Heart right ventricle (tissue), 16 donors: ENCODE data around the gene COL8A1. TPM values are rescaled to one million over a fixed set of nuclear protein-coding genes. Genes with fewer than 3 reads are reported as not detected.

Experiments
- ATAC-seq, 8 donors: fragments of 200-7000 bp; cut with Tn5 transposase; one replicate each; pipeline ENCODE4 v1.9.1; 2020; ENCODE audit warnings: mild to moderate bottlenecking in 8 of 8, moderate library complexity in 8 of 8, moderate number of reproducible peaks in 1 of 8
- DNase-seq, 2 donors: peaks; one replicate each; pipeline ENCODE4 v3.0.0-alpha.2; 2020
- H3K27ac ChIP-seq, 10 donors: fragments of 200-600 bp; sonication (generic) in 2 of 10; one replicate each; pipeline versions ENCODE4 v1.5.0 to v1.8.0; 2020 to 2022; ENCODE audit warnings: mild to moderate bottlenecking in 3 of 10
- H3K27me3 ChIP-seq, 7 donors: fragments of 200-600 bp; one replicate each; pipeline ENCODE4 v1.8.0; 2021 to 2022; ENCODE audit warnings: mild to moderate bottlenecking in 2 of 7
- H3K36me3 ChIP-seq, 9 donors: fragments of 200-600 bp; sonication (generic) in 1 of 9; one replicate each; pipeline versions ENCODE4 v1.5.0 to v1.8.0; 2020 to 2022; ENCODE audit warnings: mild to moderate bottlenecking in 2 of 9
- H3K4me1 ChIP-seq, 9 donors: fragments of 200-600 bp; sonication (generic) in 1 of 9; one replicate each; pipeline versions ENCODE4 v1.5.0 to v1.8.0; 2020 to 2022; ENCODE audit warnings: mild to moderate bottlenecking in 4 of 9
- H3K4me3 ChIP-seq, 10 donors: fragments of 200-600 bp; sonication (generic) in 2 of 10; one replicate each; pipeline versions ENCODE4 v1.5.0 to v1.8.0; 2020 to 2022; ENCODE audit warnings: mild to moderate bottlenecking in 7 of 10, moderate library complexity in 2 of 10
- H3K9me3 ChIP-seq, 11 donors: fragments of 200-600 bp in 10 of 11; sonication (generic) in 2 of 11; one replicate each; pipeline versions ENCODE4 v1.5.0 to v1.8.0; 2013 to 2022; ENCODE audit warnings: mild to moderate bottlenecking in 2 of 11, control low read depth in 1 of 11, moderate library complexity in 1 of 11
- CTCF ChIP-seq, 9 donors: fragments of 200-600 bp; sonication (generic) in 2 of 9; IDR thresholded peaks; one replicate each; pipeline versions ENCODE4 v1.5.0 to v1.8.0; 2021 to 2022; ENCODE audit warnings: antibody characterized with exemption in 9 of 9, mild to moderate bottlenecking in 5 of 9, moderate library complexity in 1 of 9
- WGBS, 2 donors: extraction: QIAGEN DNeasy Blood & Tissue Kit; methylation state at CpG; one replicate each; pipeline ENCODE4 v1.1.7; 2013; ENCODE audit warnings: inconsistent platforms in 1 of 2; 5-methylcytosine and 5-hydroxymethylcytosine counted together
- intact Hi-C, 10 donors: fragments of 100-400 bp; cut with DNase I; formaldehyde crosslinking; loops; one replicate each; pipeline versions ENCODE4 v1.11.1 to v1.14.2; 2022
- polyA plus RNA-seq, 2 donors: library from polyadenylated mRNA; stranded (reverse); fragments of 200-250 nt; gene quantifications; one replicate each; pipeline ENCODE4 v1.2.3, GENCODE V29; 2013
- total RNA-seq, 10 donors: library from RNA; stranded (reverse); fragmentation: NEBNext Ultra II Directional in 3 of 10; extraction: Animal tissue kit (Norgen Biotek cat#: 25700) in 3 of 10; gene quantifications; one replicate each; pipeline versions ENCODE4 v1.2.1 to v1.2.4, GENCODE V29; 2021 to 2023
- donor health status: Arrhythmogenic right ventricular cardiomyopathy.
- donor health status: ischemic (EF 13 %, LVEDD 7.1; RV severe dilation, severe dysfunction).
- donor health status: healthy with polysubstance abuse.
- donor health status: DM: no; HTN: yes; CAD: no.
- donor health status: DM: no; HTN: no; CAD: no.
- donor health status: ischemic (EF 25% LVEDD 6.9; RV normal size, moderate dysfunction).
- donor health status: ischemic (EF 25% LVEDD 5.7; RV mildly dilated, moderate dysfunction).
- donor health status: healthy.
- donor health status: DM: yes; HTN: yes; CAD: no.
- donor health status: Ischemic cardiomyopathy.
- donor health status: ischemic (EF 35%, LVEDD 5.7; RV mildly dilated, moderate dysfunction).
- donor health status: nonischemic (EF 11% LVEDD 7.7; RV severe dilation, severe dysfunction).
- donor health status: DM: yes; HTN: yes; CAD: no.
- donor health status: PGD.
- donor health status: ischemic (EF 29% LVEDD 5.4; RV normal size, mild dysfunction).
- donor health status: nonischemic (EF 23%, LVEDD 6.1; RV moderate dilation, normal function).

COL8A1 gene
- total and polyA plus RNA-seq, 12 donors, result 7.5 to 32.2 (median 14.5) TPM

GRCh38 chr3:99764377-99764776 is 126.0 kb downstream of the COL8A1 start:
- ATAC-seq (no peak), DNase-seq (no peak)
- Histone ChIP-seq H3K27ac (no peak overlapping the region), H3K4me1 (peaks cover 0 to 42% (median 6%) of the 10 kb centered on the region in 9 donors), H3K36me3 (no peaks in the 10 kb centered on the region), H3K27me3 (no peaks in the 10 kb centered on the region), H3K4me3 (no peak overlapping the region), H3K9me3 (no peaks in the 10 kb centered on the region)
- intact Hi-C loops, result no loop called here
- no peak for TF ChIP-seq CTCF (IDR thresholded peaks at IDR 0.05)
- 93 to 97% methylated on average over 5 of the region's 5 CpGs for WGBS, 2 donors

DNA sequence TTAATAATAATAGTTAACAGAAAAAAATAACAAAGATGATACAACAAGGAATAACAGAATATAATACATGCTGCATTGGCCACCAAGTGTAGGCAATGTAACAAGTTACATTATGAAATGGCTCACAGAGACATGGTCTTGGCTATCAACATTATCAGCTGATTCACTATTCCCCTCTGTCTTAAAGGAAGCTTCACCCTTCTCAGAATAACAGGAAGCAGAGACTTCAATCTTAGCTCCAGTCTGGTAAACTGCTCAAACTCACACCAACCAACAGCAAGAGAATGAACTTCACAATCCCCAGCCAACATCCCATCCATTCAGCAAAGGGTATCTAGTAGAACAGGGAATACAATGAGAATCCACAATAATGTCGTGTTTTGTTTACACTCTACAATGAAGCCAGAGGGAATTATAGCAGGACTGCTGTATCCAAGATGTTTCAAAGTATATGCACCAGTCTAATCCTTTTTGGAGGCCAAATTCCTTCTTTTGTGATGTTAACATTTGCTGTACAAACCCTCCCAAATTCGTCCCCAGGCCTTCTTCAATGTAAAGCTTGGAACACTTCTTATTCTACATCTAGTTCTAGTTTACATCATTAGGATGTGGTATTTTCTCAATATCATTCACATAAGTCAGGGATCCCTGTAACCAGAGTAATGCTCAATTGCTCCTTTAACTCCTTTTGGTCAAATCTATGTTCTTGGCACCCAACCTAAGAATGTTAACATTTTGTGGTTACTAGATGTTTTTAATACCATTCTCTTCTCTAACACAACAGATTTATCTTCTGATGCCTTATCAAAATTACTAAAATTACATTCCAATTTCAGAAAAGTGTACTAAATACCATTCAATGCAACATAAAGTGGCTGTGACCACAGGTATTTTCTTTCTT is 126.9 kb downstream of the COL8A1 start:
- H3K9me3 ChIP-seq, result no peaks in the 10 kb centered on the region
- no peaks in the 10 kb centered on the region for H3K27me3 ChIP-seq

DNA sequence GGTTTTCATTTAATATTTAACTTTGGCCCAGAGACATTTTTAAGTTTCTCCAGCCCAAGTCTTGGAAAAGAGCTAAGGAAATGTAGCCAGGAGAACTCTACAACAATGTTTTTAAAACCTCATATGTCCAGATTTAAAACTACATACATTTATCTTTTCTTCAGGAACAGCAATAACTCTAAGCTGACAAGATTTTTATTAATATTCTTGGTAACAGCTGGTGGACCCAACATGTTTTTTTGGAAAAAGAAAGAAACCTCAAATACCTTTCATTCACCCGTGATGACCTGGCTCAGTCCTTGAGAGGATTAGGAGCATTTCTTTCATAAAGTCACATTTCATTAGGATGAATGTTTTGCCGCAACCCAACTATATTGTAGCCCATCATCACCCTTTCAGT is 128.9 kb downstream of the COL8A1 start:
- DNase-seq (no peak), ATAC-seq (no peak)
- Histone ChIP-seq H3K27ac (no peak overlapping the region), H3K27me3 (no peaks in the 10 kb centered on the region), H3K36me3 (no peaks in the 10 kb centered on the region), H3K4me1 (peaks cover 0 to 18% (median 0%) of the 10 kb centered on the region in 9 donors), H3K4me3 (no peak overlapping the region), H3K9me3 (no peaks in the 10 kb centered on the region)
- intact Hi-C loops, result no loop called here
- WGBS, 2 donors, result 89 to 92% methylated on average over 2 of the region's 2 CpGs
- no peak for TF ChIP-seq CTCF (IDR thresholded peaks at IDR 0.05)

More for the DNA sequence above, 126.9 kb downstream of the COL8A1 start:
- no peaks in the 10 kb centered on the region for H3K36me3 ChIP-seq
- no peak overlapping the region for H3K4me3 ChIP-seq
- DNase-seq, result no peak
- H3K4me1 ChIP-seq, result peaks cover 0 to 35% (median 6%) of the 10 kb centered on the region in 9 donors
- no peak for ATAC-seq
- 74 to 80% methylated on average over 2 of the region's 2 CpGs for WGBS, 2 donors
- TF ChIP-seq CTCF (IDR thresholded peaks at IDR 0.05), result no peak
- H3K27ac ChIP-seq, result no peak overlapping the region
- intact Hi-C loops, result no loop called here

DNA sequence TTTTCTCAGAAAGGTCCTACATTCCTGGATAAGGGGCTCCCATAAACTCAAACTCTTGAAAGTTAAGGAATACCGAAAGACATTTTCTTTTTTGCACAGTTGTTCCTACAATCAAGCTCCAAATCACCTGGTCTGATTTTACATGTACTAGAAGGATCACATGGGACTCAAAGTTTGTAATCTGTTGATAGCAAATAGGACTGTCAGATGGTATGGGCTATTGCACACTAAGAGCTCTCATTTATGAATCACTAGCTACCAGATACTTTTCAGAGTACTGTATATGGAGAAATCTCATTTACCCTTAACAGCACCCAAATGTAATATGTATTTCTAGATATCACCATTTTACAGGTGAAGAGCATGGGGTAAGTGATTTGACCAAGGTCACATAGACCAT is 129.7 kb downstream of the COL8A1 start:
- intact Hi-C loops, result no loop called here
- Histone ChIP-seq H3K4me3 (no peak overlapping the region), H3K27ac (no peak overlapping the region), H3K27me3 (no peaks in the 10 kb centered on the region), H3K9me3 (no peaks in the 10 kb centered on the region), H3K36me3 (no peaks in the 10 kb centered on the region), H3K4me1 (peaks cover 0 to 11% (median 0%) of the 10 kb centered on the region in 9 donors)
- DNase-seq, result no peak
- ATAC-seq, result no peak
- 95 to 100% methylated on average over 1 of the region's 1 CpG for WGBS, 2 donors
- no peak for TF ChIP-seq CTCF (IDR thresholded peaks at IDR 0.05)
